ENCODE data around the gene ASTN2.

The ASTN2 gene

DNA sequence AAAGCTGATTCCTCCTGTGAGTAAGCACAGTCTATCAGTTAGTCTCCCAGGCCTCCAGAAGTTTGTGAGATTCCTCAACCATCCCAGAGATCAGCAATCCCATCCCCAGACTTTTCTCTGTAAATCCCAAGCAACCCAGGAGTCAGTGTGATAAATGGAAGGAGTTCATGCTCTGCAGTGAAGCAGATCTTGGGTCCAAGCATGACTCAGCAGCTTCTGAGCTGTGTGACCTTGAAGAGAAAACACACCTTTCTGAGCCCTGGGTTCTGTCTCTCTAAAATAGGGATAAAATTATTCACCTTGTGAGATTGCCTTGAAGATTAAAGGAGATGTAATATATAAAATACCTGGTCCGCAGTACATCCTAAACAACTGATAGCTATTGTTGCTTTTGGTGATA, 318.7 kb downstream of the ASTN2 start:
- H3K4me3 ChIP-seq (ENCODE audit: low read depth in 1 of 2, low read length in 2 of 2), result no peak overlapping the region
- H3K36me3 ChIP-seq (ENCODE audit: insufficient read depth, low read length), result no peaks in the 10 kb centered on the region
- H3K27ac ChIP-seq (ENCODE audit: low read depth, low read length), result no peak overlapping the region
- H3K9ac ChIP-seq (ENCODE audit: low read length), result no peak overlapping the region
- H3K9me3 ChIP-seq (ENCODE audit: low read length), result no peaks in the 10 kb centered on the region
- no peaks in the 10 kb centered on the region for H3K27me3 ChIP-seq (ENCODE audit: control insufficient read depth in 1 of 2, insufficient read depth in 2 of 2, low read length in 2 of 2)
- H3K4me1 ChIP-seq (ENCODE audit: insufficient read depth, low read length), result peaks cover 13% of the 10 kb centered on the region

DNA sequence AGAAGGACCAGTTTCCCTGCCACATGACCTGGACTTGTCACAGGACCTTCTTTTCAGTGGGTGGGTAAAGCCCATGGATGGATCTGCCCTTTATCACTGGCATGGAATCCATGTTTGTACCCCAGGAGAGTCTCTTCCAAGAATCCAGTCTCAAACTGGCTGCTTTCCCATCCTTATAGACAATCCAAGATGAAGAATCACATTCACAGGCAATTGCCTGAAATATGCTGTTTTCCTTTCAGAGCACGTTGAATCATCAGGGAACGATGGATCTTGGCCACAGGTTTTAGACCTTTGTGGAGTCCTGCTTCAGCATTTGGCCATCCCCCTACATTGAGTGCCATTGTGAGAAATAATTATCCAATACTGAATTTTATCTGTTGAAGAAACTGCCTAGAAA, 319.8 kb downstream of the ASTN2 start:
- no peak overlapping the region for H3K27ac ChIP-seq (ENCODE audit: low read depth, low read length)
- no peaks in the 10 kb centered on the region for H3K27me3 ChIP-seq (ENCODE audit: control insufficient read depth in 1 of 2, insufficient read depth in 2 of 2, low read length in 2 of 2)
- H3K9ac ChIP-seq (ENCODE audit: low read length), result no peak overlapping the region
- no peak overlapping the region for H3K4me3 ChIP-seq (ENCODE audit: low read depth in 1 of 2, low read length in 2 of 2)
- H3K36me3 ChIP-seq (ENCODE audit: insufficient read depth, low read length), result no peaks in the 10 kb centered on the region
- H3K4me1 ChIP-seq (ENCODE audit: insufficient read depth, low read length), result peaks cover 13% of the 10 kb centered on the region
- H3K9me3 ChIP-seq (ENCODE audit: low read length), result no peaks in the 10 kb centered on the region

DNA sequence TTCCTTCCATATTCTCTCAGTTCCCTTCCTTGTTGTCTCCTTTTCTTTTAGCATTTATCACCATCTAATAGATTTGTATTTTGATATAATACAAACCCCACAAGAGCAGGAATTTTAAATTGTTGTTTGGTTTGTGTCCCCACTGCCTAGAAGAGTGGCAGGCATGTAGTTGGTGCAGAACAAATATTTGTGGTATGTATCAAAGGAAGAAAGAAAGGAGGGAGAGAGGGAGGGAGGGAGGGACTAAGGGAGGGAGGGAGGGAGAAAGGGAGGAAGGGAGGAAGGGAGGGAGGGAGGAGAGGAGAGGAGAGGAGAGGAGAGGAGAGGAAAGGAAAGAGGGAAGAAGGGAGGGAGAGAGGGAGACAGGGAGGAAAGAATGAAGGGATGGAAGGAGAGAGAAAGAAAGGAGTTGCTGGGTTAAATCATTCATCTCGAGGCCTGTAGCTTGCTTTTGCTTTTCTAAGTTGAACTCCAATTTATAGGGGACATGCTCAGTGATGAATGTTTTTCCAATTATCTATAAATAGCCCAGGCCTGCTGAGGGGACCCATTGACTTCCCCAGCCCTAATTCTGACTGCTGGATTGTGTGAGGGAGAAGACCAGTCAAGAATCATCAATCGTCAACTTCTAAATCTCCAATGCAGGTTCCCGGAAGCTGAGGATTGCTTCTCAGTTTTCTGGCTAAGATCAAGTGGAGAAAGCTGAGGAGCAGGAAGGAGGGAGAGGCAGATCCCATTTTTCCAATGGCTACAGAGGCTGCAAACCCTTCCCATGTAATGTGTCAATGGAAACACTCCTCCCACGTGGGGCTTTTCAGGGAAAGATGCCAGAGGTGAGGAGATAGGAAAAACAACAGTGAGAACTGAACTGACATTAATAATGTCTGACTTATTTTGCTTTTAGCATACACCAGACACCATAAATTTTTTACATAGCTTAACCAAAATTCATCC, 320.7 kb downstream of the ASTN2 start:
- peaks cover 13% of the 10 kb centered on the region for H3K4me1 ChIP-seq (ENCODE audit: insufficient read depth, low read length)
- no peak overlapping the region for H3K4me3 ChIP-seq (ENCODE audit: low read depth in 1 of 2, low read length in 2 of 2)
- no peaks in the 10 kb centered on the region for H3K36me3 ChIP-seq (ENCODE audit: insufficient read depth, low read length)
- H3K9me3 ChIP-seq (ENCODE audit: low read length), result no peaks in the 10 kb centered on the region
- no peak overlapping the region for H3K9ac ChIP-seq (ENCODE audit: low read length)
- H3K27ac ChIP-seq (ENCODE audit: low read depth, low read length), result no peak overlapping the region
- no peaks in the 10 kb centered on the region for H3K27me3 ChIP-seq (ENCODE audit: control insufficient read depth in 1 of 2, insufficient read depth in 2 of 2, low read length in 2 of 2)

DNA sequence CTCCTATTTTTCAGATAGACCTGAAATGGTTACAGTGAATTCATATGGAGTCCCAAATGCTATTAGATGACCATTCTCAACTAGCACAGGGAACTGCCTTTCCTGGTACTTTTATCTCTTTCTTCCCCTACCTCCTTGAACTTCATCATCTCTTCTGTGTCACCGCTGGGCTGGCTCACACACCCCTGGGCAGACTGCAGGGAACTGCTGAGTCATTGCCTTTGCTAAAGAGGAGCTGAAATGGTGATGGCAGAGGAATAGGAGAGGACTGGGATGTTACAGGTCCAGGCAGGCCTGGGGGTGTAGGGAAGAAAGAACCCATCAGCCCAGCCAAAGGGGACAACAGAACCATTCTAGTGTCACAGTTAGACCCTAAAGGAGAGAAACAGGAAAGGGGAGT, 322.3 kb downstream of the ASTN2 start:
- no peak overlapping the region for H3K27ac ChIP-seq (ENCODE audit: low read depth, low read length)
- H3K36me3 ChIP-seq (ENCODE audit: insufficient read depth, low read length), result no peaks in the 10 kb centered on the region
- H3K4me3 ChIP-seq (ENCODE audit: low read depth in 1 of 2, low read length in 2 of 2), result no peak overlapping the region
- no peaks in the 10 kb centered on the region for H3K9me3 ChIP-seq (ENCODE audit: low read length)
- no peaks in the 10 kb centered on the region for H3K27me3 ChIP-seq (ENCODE audit: control insufficient read depth in 1 of 2, insufficient read depth in 2 of 2, low read length in 2 of 2)
- no peak overlapping the region for H3K9ac ChIP-seq (ENCODE audit: low read length)
- peaks cover 13% of the 10 kb centered on the region for H3K4me1 ChIP-seq (ENCODE audit: insufficient read depth, low read length)

DNA sequence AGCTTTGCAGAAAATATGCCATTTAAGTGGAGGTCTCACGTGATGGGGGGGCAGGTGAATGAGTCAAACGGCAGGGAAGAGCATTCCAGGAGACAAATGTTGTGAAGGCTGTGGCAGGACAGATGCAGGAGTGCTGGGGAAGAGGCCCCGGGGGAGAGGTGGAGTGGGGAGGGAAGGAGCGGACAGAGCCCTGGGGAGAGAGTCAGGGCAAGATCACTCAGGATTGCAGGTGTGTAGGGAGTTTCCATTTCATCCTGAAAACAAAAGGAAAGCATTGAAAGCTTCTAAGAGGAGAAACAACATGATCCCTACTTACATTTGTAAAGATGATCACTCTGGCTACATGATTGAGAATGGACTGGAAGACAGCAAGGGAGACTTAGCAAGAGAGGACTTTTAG, 323.3 kb downstream of the ASTN2 start:
- Histone ChIP-seq H3K9ac (ENCODE audit: low read length) (no peak overlapping the region), H3K4me3 (ENCODE audit: low read depth in 1 of 2, low read length in 2 of 2) (no peak overlapping the region), H3K27me3 (ENCODE audit: control insufficient read depth in 1 of 2, insufficient read depth in 2 of 2, low read length in 2 of 2) (no peaks in the 10 kb centered on the region), H3K9me3 (ENCODE audit: low read length) (no peaks in the 10 kb centered on the region), H3K36me3 (ENCODE audit: insufficient read depth, low read length) (no peaks in the 10 kb centered on the region), H3K4me1 (ENCODE audit: insufficient read depth, low read length) (peaks cover 13% of the 10 kb centered on the region), H3K27ac (ENCODE audit: low read depth, low read length) (no peak overlapping the region)

DNA sequence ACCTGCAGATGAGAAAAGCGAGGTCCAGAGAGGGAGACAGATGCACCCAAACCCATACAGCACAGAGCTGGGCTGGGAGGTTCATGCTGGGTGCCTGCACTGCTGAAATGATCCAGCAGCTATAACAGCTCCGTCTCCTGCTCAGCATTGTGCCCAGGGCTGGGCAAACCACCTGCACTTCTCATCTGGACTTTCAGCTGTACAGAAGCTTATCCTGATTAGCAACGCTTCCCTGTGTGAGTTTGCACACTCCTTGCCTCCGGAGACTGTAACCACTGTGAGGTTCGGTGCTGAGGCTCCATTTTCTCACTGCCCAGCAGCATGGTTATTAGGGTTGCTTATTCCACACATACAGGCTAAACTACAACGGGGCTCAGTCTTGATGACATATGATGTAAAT, 326.1 kb downstream of the ASTN2 start:
- Histone ChIP-seq H3K4me3 (ENCODE audit: low read depth in 1 of 2, low read length in 2 of 2) (no peak overlapping the region), H3K9me3 (ENCODE audit: low read length) (no peaks in the 10 kb centered on the region)

DNA sequence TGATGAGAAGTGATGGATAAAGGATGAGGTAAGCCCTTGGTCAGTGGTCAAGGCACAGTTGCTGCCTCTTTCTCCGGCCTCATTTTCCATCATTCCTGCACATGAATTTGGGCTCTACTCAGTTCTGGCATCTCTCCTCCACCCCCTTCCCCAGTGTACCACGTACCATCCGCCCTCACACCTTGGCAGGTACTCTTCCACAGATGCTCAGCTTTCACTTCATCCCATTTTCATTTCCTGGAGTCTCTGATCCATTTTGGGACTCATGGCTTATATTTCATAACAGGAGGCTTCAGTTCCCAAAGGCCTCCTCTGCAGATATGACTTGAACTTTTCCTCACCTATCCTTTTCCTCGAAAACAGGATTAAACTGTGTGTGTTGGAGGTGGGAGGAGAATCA, 326.7 kb downstream of the ASTN2 start:
- no peaks in the 10 kb centered on the region for H3K9me3 ChIP-seq (ENCODE audit: low read length)
- no peak overlapping the region for H3K9ac ChIP-seq (ENCODE audit: low read length)
- no peak overlapping the region for H3K27ac ChIP-seq (ENCODE audit: low read depth, low read length)
- no peak overlapping the region for H3K4me3 ChIP-seq (ENCODE audit: low read depth in 1 of 2, low read length in 2 of 2)
- no peaks in the 10 kb centered on the region for H3K4me1 ChIP-seq (ENCODE audit: insufficient read depth, low read length)
- H3K27me3 ChIP-seq (ENCODE audit: control insufficient read depth in 1 of 2, insufficient read depth in 2 of 2, low read length in 2 of 2), result no peaks in the 10 kb centered on the region
- H3K36me3 ChIP-seq (ENCODE audit: insufficient read depth, low read length), result no peaks in the 10 kb centered on the region

More for the DNA sequence above, 326.1 kb downstream of the ASTN2 start:
- Histone ChIP-seq H3K4me1 (ENCODE audit: insufficient read depth, low read length) (no peaks in the 10 kb centered on the region), H3K27me3 (ENCODE audit: control insufficient read depth in 1 of 2, insufficient read depth in 2 of 2, low read length in 2 of 2) (no peaks in the 10 kb centered on the region), H3K9ac (ENCODE audit: low read length) (no peak overlapping the region), H3K36me3 (ENCODE audit: insufficient read depth, low read length) (no peaks in the 10 kb centered on the region), H3K27ac (ENCODE audit: low read depth, low read length) (no peak overlapping the region)

DNA sequence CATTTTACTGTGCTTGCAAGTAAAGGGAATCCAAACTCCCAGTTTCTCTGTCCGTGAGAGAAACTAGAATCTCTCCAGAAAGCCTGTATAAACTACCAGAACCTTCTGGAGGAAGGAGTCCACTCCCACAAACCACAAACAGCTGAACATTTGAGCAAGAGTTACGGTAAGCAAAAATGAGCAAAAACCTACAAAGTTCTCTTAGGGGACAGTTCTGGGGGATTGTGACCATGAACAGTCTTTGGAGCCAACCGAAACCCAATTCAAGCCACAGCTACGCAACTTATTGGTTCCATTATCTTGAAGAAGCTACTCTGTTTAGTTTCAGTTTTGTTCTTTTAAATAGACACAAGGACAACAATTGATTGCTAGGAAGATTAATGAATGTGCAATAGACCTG, 330.6 kb downstream of the ASTN2 start:
- no peak overlapping the region for H3K9ac ChIP-seq (ENCODE audit: low read length)
- H3K9me3 ChIP-seq (ENCODE audit: low read length), result no peaks in the 10 kb centered on the region
- no peak overlapping the region for H3K4me3 ChIP-seq (ENCODE audit: low read depth in 1 of 2, low read length in 2 of 2)
- H3K27me3 ChIP-seq (ENCODE audit: control insufficient read depth in 1 of 2, insufficient read depth in 2 of 2, low read length in 2 of 2), result no peaks in the 10 kb centered on the region
- H3K36me3 ChIP-seq (ENCODE audit: insufficient read depth, low read length), result no peaks in the 10 kb centered on the region
- H3K4me1 ChIP-seq (ENCODE audit: insufficient read depth, low read length), result no peaks in the 10 kb centered on the region
- H3K27ac ChIP-seq (ENCODE audit: low read depth, low read length), result no peak overlapping the region

DNA sequence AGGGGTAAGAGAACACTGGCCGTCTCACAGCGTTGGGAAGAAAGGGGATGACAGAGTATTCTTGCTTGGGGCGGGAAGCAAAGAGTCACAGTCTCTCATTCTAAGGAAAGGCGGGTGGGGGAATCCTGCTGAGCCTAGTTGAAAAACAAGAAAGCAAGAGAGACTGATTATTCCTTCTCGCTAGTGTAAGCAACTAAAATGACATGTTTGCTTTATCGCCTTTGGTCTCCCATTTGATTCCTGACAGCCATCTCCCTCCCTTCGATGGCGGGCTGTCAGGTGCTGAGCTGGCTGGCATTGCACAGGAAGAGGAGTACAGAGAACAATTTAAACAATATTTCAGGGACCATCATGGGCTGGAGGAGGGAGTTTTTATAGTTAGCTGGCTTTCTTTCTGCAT, 331.3 kb downstream of the ASTN2 start:
- no peaks in the 10 kb centered on the region for H3K9me3 ChIP-seq (ENCODE audit: low read length)

DNA sequence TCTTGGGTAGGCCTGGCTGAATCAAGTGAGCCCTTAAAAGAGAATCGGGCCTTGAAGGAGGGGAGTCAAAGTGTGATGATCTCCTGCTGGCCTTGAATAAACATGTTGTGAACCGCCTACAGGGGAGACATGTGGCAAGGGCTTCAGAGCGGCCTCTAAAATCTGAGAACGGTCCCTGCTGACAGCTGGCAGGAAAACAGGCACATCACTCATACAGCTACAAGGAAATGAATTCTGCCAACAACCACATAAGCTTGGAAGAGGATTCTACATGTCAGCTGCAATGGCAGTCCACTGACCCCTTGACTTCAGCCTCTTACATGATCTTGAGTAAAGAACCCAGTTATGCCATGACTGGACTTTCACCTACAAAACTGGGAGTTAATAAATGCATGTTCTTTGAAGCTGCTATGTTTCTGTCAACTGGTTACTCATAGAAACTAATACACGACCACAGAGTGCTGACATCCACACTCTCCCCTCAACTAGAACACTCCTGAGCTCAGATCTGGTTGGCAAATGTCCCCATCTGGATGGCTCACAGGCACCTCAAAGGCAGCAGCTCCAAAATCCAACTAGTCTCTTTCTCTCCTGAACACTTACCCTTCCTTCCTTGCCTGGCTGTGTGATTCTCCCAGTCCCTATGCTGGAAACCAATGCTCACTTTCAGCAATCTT, 333.1 kb downstream of the ASTN2 start:
- H3K4me3 ChIP-seq (ENCODE audit: low read depth in 1 of 2, low read length in 2 of 2), result no peak overlapping the region
- no peak overlapping the region for H3K9ac ChIP-seq (ENCODE audit: low read length)
- no peaks in the 10 kb centered on the region for H3K4me1 ChIP-seq (ENCODE audit: insufficient read depth, low read length)
- H3K36me3 ChIP-seq (ENCODE audit: insufficient read depth, low read length), result no peaks in the 10 kb centered on the region
- no peaks in the 10 kb centered on the region for H3K27me3 ChIP-seq (ENCODE audit: control insufficient read depth in 1 of 2, insufficient read depth in 2 of 2, low read length in 2 of 2)
- H3K27ac ChIP-seq (ENCODE audit: low read depth, low read length), result no peak overlapping the region
- H3K9me3 ChIP-seq (ENCODE audit: low read length), result no peaks in the 10 kb centered on the region

More for the DNA sequence above, 331.3 kb downstream of the ASTN2 start:
- Histone ChIP-seq H3K4me1 (ENCODE audit: insufficient read depth, low read length) (no peaks in the 10 kb centered on the region), H3K27ac (ENCODE audit: low read depth, low read length) (no peak overlapping the region), H3K36me3 (ENCODE audit: insufficient read depth, low read length) (no peaks in the 10 kb centered on the region), H3K4me3 (ENCODE audit: low read depth in 1 of 2, low read length in 2 of 2) (no peak overlapping the region), H3K9ac (ENCODE audit: low read length) (no peak overlapping the region), H3K27me3 (ENCODE audit: control insufficient read depth in 1 of 2, insufficient read depth in 2 of 2, low read length in 2 of 2) (no peaks in the 10 kb centered on the region)

DNA sequence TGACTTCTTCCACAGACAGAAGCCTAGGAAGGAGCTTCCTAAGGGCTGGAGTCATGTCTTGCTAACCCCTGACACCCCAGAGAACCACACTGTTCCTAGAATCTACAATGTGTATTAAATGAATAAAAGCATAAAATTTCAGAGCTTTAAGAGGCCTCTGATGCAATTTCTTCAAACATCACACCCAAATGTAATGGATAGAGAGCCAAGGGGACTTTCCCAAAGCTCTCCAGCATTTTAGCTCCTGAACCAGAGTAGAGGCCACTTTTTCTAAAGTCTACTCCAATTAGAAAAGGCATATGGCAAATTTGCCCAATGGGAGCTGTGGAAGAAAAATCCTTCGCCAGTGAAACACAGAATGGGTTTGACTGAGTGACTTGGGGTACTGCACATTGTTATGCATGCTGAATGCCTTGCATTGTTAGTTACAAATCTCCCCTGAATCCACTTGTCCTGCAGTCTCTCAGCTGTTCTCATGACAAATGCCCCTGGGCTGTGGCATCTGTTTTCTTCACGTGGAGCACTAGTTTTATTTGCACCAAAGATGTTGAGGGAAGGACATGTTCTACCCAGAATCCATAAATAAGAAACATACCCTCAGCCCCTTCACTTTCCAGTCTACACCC, 334.0 kb downstream of the ASTN2 start:
- no peak overlapping the region for H3K27ac ChIP-seq (ENCODE audit: low read depth, low read length)

More for the DNA sequence above, 334.0 kb downstream of the ASTN2 start:
- Histone ChIP-seq H3K9ac (ENCODE audit: low read length) (no peak overlapping the region), H3K4me1 (ENCODE audit: insufficient read depth, low read length) (no peaks in the 10 kb centered on the region), H3K36me3 (ENCODE audit: insufficient read depth, low read length) (no peaks in the 10 kb centered on the region), H3K9me3 (ENCODE audit: low read length) (no peaks in the 10 kb centered on the region), H3K27me3 (ENCODE audit: control insufficient read depth in 1 of 2, insufficient read depth in 2 of 2, low read length in 2 of 2) (no peaks in the 10 kb centered on the region), H3K4me3 (ENCODE audit: low read depth in 1 of 2, low read length in 2 of 2) (no peak overlapping the region)

All from muscle layer of colon (tissue), 2 donors.